SH-SY5Y (cell line): Measurements from ENCODE around the gene SYDE2.

Experiments used
- GATA2 ChIP-seq: IDR thresholded peaks from 2 replicates; pipeline ENCODE4 v1.6.1; 2011; ENCODE audit warnings: mild to moderate bottlenecking, low read depth, low read length
- GATA3 ChIP-seq: IDR thresholded peaks from 2 replicates; pipeline ENCODE4 v1.6.1; 2011; ENCODE audit warnings: low read depth, mild to moderate bottlenecking, low read length, moderate library complexity

SYDE2 gene

DNA sequence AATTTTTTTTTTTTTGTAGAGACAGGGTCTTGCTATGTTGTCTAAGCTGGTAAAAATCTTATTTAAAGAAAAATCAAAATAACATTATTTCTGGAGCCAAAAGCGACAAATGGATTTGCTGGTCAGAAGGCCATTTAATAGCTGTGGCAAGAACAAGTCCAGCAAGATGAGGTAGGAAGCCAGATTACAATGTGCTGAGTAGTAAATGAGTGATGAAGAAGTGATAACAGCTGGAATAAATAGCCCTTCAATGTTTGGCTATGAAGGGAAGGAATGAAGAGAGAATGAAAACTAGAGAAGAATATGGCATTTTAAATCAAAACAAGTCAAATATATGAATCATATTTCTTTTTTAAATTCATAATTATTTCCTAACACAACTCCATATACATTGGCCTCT lies 34.5 kb downstream of the SYDE2 start:
- no peak for TF ChIP-seq GATA3
- no peak for TF ChIP-seq GATA2

DNA sequence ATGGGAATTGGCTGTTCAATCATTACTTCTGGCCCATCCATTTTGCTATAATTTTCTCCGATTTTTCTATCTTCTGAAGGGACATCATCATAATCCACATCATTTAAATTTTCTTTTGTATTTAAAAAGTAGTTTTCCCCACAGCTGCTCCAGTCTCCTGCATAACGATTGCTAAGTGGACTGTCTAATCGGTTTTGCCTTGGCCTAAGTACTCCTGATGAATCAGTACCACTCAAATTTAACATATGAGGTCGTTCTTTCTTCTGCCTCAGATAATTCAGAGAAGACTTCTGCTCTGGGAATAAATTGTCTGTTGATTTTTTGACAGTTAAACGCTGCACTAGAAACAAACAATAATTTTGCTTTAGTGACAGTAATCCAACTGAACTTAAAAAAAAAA lies 41.9 kb downstream of the SYDE2 start:
- no peak for TF ChIP-seq GATA3
- no peak for TF ChIP-seq GATA2

DNA sequence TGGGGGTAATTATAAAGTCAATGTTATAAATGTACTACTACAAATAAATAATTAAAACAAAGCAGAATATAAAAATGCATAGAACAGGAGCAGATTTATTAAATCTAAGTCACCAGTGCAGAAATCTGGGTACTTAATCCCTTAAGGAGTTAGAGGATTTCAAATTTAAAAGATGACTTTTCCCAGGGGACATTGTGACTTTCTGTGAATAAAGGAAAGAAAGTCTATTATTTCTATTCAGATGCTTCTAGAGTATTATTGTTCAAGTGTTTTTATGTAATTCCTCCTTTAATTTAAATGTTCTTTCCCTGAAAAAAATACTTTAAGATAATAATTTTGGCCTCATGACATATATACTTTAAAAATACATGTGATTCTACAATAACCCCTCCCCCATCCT lies 43.4 kb downstream of the SYDE2 start:
- TF ChIP-seq GATA3 (no peak), GATA2 (no peak)

DNA sequence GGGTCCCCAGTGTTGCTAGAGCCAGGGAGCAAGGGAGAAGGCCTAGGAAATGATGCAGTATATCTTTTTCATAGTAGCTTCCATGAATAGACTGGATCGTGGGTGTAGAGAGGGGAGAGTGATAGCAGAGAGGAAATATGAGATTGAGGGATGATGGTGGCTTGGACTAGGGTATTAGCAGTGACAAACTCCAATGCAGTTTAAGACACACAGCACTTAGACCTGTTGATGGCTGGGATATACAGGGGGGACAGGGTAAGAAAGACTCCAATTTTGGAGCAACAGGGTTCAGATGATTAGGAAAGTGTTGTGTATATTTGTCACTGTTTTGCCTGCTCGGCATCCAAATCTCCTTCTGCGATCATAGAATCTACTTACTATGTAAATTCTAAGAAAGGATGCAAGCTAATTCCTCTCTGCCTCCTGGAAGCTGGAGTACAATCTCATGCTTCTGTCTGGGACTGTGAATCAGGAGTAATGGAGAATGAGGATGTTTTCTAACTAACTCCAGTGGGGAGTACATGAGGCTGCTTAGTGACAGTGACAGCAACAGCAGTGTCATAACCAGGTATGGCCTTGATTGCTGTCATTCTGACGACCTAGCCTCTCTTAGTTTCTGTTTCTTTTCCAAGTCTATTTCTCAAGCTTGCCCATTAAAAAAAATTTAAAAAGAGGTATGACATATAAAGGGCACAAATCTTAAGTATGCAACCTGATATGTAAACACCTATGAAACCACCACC lies 47.5 kb downstream of the SYDE2 start:
- TF ChIP-seq GATA3 (no peak), GATA2 (no peak)

DNA sequence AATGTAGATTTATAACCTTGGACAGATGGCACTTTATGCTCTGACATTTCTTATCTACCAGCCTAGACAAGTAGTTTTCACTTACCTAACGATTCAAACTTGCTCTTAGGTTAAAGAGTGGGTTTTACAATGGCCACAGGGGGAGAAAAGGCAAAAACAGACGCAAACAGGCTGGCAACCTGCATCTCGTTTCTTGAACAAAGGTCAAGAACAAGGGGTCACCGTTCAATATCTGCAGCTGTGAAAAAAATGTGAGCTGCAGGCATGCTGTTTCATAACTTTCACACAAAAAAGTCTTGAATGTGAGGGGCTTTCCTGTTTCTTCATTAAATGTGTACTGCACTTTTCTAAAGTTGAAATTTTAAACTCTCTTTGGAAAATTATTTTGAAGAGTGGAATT lies 49.4 kb downstream of the SYDE2 start:
- TF ChIP-seq GATA2 (no peak), GATA3 (no peak)

DNA sequence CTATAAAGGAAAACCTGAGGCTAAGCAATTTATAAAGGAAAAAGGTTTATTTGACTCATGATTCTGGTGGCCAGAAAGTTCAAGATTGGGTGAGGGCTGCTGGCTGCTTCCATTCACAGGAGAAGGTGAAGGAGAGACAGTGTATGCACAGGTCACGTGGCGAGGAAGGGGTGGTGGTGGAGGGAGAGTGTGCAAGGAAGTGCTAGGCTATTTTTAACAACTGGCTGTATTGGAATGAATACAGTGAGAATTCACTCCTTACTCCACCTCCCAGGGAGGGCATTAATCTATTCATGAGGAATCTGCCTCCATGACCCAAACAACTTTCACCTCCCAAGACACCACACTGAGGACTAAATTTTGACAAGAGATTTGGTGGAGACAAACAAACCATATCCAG lies 51.0 kb downstream of the SYDE2 start:
- TF ChIP-seq GATA3 (no peak), GATA2 (no peak)

DNA sequence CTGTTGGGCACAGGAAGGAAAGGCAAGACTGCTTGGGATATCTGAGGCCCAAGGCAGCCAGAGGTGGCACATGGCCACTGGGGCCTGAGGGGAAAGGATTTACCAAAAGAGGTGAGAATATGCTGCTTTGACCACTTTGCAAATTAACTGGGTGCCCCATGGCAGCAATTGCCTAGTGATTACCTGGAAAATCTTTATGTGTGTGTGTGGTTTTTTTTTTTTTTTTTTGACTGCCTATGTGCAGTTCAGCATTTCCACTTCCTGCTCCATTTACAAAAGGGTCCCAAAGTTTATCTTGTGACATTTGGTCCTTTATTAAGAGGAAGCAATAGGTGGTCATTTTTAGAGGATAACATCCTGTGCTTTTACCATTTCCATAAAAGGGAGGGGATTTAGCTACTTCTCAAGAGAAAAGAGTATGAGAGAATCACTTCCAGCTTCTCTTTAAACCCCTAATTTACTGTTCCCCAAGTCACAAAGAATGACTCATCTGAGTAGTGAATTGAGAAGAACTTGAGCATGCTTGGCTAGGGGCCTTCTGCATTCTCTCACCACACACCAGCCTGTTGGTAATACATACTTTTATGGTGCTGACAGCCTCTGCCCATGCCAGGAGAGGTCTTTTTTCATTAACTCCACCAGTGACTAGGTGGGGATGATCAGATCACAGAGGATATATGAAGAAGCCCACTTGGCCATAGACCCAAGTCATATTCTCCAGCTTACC lies 52.1 kb downstream of the SYDE2 start:
- no peak for TF ChIP-seq GATA3
- TF ChIP-seq GATA2 = no peak

DNA sequence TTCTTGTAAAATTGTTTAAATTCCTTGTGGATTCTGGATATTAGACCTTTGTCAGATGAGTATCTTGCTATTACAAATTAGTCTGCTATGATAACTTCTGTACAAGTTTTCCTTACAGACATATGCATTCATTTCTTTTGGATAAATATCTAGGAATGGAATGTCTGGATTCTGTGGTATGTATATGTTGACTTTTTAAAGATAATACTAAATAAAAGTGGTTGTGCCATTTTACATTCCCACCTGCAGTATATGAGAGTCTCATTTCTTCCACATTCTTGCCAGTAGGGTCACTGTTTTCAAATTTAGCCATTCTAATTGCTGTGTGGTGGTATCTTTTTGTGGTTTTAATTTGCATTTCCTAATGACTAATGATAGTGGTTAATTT lies 53.9 kb downstream of the SYDE2 start:
- no peak for TF ChIP-seq GATA2
- no peak for TF ChIP-seq GATA3

DNA sequence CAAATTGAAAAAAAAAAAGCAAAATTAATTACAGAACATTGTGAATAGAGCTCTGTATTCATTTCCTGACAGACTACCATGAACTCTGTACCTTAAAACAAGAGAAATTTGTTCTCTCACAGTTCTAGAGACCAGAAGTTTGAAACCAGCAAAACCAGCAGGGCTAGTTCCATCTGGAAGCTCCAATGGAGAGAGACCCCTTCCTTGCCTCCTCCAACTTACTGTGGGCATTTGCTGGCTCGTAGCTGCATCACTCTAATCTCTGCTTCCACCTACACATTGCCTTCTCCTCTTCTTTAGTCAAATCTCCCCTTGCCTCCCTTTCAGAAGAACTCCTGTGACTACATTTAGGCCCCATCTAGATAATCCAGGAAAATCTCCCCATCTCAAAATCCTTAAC lies 56.5 kb downstream of the SYDE2 start:
- TF ChIP-seq GATA3 (no peak), GATA2 (no peak)

DNA sequence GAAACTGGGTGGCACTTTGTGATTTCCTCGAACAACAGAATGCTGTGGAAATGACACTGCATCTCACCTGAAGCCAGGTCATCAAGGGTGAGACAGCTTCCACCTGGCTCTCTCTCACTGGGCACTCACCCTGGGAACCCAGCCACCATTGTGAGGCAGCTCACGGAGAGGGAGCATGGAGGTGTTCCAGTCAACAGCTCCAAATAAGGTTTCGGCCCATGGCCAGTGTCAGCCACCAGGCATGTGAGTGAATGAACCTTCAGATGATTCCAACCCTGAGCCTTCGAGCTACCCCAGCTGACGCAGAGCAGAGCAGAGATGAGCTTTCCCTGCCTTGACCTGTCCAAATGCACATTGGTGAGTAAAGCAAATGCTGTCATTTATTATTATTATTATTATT lies 58.1 kb downstream of the SYDE2 start:
- no peak for TF ChIP-seq GATA3
- TF ChIP-seq GATA2 = no peak

DNA sequence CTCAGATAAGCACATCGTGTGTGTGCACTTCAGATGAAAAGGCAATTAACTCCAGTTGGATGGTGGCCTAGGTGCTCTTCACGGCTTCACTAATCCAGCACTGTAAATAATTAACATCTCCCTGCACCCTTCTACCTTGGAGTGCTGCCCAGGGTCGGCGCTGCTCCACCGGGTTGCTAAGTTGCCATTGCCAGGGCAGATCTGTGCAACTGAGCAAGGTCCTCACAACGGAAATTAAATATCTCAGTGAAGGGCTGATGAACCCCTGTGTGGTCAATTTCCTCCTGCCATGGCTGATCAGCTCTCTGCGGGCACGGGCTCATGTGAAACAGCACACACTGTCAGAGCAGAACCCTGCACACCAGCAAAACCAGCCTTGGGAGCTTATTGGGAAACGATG lies 63.2 kb downstream of the SYDE2 start:
- TF ChIP-seq GATA2 (no peak), GATA3 (no peak)

DNA sequence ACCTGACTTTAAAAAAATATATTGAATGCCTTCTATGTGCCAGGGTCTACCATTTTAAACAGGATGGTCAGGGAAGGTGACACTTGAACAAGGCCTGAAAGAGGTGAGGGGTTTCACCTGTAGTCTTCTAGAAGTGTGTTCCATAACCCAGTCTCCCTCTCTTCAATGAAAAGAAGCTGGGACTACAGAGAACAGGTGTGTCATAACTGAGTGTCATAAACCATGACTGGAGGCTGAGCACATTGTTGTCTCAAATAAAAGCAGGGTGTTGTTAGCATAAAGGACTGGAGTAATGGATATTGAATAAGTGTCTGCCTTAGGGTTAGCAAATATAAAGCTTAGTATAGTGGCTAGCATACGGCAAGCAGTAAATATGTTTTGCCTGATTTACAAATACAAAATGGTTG lies 65.4 kb downstream of the SYDE2 start:
- TF ChIP-seq GATA3 (no peak), GATA2 (no peak)

DNA sequence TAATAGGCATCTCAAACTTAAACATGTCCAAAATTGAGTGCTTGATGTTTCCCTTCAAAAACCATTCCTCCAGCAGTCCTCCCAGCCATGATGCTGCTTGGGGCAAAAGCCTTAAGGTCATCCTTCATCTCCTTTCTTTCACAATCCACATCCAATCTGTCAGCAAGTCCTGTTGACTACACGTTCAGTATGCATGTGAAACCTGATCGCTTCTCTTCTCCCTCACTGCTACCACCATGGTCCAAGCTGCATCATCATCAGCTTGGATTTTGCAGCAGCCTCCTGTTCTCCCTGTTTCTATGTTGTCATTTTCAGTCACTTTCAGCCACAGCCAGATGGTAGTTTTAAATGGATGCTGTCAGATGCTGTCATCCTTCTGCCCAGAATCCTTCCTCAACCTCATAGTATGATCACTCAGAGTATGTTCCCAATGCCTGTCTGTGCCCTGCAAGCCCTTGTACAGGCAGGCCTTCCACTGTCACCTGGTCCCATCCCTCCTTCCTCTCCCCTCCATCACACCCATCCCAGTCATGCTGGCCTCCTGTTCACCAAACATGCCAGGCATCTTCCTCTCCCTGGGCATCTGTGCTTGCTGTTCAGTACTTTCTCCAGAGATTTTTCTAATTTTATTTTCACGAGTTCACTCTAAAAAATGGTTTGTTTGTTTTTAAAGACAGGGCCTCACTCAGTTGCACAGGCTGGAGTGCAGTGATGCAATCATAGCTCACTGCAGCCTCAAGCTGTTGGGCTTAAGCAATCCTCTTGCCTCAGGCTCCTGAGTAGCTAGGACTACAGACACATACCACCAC lies 66.0 kb downstream of the SYDE2 start:
- no peak for TF ChIP-seq GATA3
- no peak for TF ChIP-seq GATA2

DNA sequence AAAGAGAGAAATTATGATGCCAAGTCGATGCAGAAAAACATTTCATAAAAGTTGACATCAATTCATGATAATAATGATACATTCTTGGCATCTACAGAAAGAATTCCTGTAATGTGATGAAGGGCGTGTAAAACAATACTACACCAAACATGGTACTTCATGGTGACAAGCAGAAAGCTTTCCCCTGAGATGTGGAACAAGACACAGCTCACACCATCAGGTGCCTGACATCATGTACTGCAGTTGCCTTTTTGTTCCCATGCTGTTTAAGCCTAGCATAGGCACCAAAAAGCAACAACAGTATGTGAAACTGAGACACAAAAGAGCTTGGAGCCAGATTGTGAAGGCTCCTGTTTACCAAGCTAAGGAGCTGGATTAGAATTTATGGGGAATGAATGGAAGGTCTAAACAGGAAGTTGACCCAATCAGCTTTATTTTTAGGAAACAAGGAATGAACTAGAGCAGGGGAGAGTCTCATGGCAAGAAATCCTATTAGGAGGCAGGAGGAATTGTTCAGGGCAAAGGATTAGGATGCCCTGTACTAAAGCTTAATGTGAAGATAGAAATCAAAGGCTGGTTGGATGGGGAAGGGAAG lies 67.2 kb downstream of the SYDE2 start:
- TF ChIP-seq GATA3 = no peak
- TF ChIP-seq GATA2 = no peak
